Natural killer cell treated with Interleukin-12 subunit alpha and Interleukin-12 subunit beta and Interleukin-15 and Interleukin-18, amount 100 ng/mL, for 72 hours (primary cell): Measurements from ENCODE around the gene WDFY2. TPM values are rescaled to one million over a fixed set of nuclear protein-coding genes. Genes with fewer than 3 reads are reported as not detected.
"Not testable (repeated sequence)": the region's sequence is repeated elsewhere in the genome, so short reads cannot be mapped to it uniquely, and the experiment has no call there.

Experiments
- ATAC-seq, 2 donors: fragments of 150-1000 bp; cut with Tn5 transposase in 1 of 2; sonication (Bioruptor Pico), chemical (Tn5 transposase) in 1 of 2; 2 replicates each; pipeline ENCODE4 v1.10.0; 2021
- DNase-seq: peaks from one replicate; pipeline ENCODE4 v3.0.0; 2022; ENCODE audit warnings: low spot score
- H3K27ac Mint-ChIP-seq, 2 donors: 1 replicate in 1 of 2; 2 replicates in 1 of 2; pipeline ENCODE4 v1.8.0; 2022; ENCODE audit warnings: mixed read lengths in 2 of 2, mild to moderate bottlenecking in 1 of 2, moderate library complexity in 1 of 2
- H3K27me3 Mint-ChIP-seq, 2 donors: 1 replicate in 1 of 2; 2 replicates in 1 of 2; pipeline ENCODE4 v1.8.0; 2022; ENCODE audit warnings: mixed read lengths in 2 of 2
- H3K36me3 Mint-ChIP-seq: one replicate; pipeline ENCODE4 v1.8.0; 2022; ENCODE audit warnings: mixed read lengths
- H3K4me1 Mint-ChIP-seq, 2 donors: 1 replicate in 1 of 2; 2 replicates in 1 of 2; pipeline ENCODE4 v1.8.0; 2022; ENCODE audit warnings: low read depth in 2 of 2, mixed read lengths in 2 of 2, mild to moderate bottlenecking in 1 of 2
- H3K4me3 Mint-ChIP-seq: one replicate; pipeline ENCODE4 v1.8.0; 2022; ENCODE audit warnings: mixed read lengths
- H3K9me3 Mint-ChIP-seq: 2 replicates; pipeline ENCODE4 v1.8.0; 2022; ENCODE audit warnings: mixed read lengths
- total RNA-seq, 2 donors: library from RNA; stranded (reverse); gene quantifications; one replicate each; pipeline ENCODE4 v1.2.3, GENCODE V29; 2022

WDFY2 gene
- total RNA-seq = 10 to 100 TPM in 1 of 2 donors, 1 to 10 TPM in 1; 9.3 to 12.1 TPM

- Mint-ChIP-seq H3K4me1 (peaks cover 37 to 43% of the 10 kb centered on the region in 2 donors), H3K27me3 (no peaks in the 10 kb centered on the region), H3K9me3 (peaks cover 3% of the 10 kb centered on the region), H3K36me3 (peaks cover 5% of the 10 kb centered on the region), H3K4me3 (peak within 1 kb of the TSS; percentile 95), H3K27ac (peak within 1 kb of the TSS; percentile 89)
- DNase-seq = peak; percentile 100
- ATAC-seq = peak; percentile 92 to 93
These were observed at the start of gene WDFY2 for GRCh38 chr13:51583875-51584730. WDFY2 (plus strand) TSS chr13:51584462; CDS start chr13:51584688, 226 bp downstream.

GRCh38 chr13:51538591-51539179 is 45.6 kb upstream of the WDFY2 start:
- Mint-ChIP-seq H3K9me3 (no peaks in the 10 kb centered on the region), H3K4me1 (peaks cover 18 to 19% of the 10 kb centered on the region in 2 donors), H3K27ac (peak overlapping the region in 1 of 2 donors; percentile 57), H3K36me3 (no peaks in the 10 kb centered on the region), H3K4me3 (no peak overlapping the region), H3K27me3 (no peaks in the 10 kb centered on the region)
- ATAC-seq (no peak), DNase-seq (no peak)

GRCh38 chr13:51539887-51540286 is 44.4 kb upstream of the WDFY2 start:
- DNase-seq (no peak), ATAC-seq (no peak)
- H3K4me1 Mint-ChIP-seq = peaks cover 7 to 9% of the 10 kb centered on the region in 2 donors
- no peaks in the 10 kb centered on the region for H3K9me3 Mint-ChIP-seq
- H3K27ac Mint-ChIP-seq = peak overlapping the region in 1 of 2 donors; percentile 47
- no peaks in the 10 kb centered on the region for H3K36me3 Mint-ChIP-seq
- H3K27me3 Mint-ChIP-seq = no peaks in the 10 kb centered on the region
- H3K4me3 Mint-ChIP-seq = no peak overlapping the region

- H3K27me3 Mint-ChIP-seq = no peaks in the 10 kb centered on the region
- no peak overlapping the region for H3K27ac Mint-ChIP-seq
- no peak for DNase-seq
- H3K4me1 Mint-ChIP-seq = peaks cover 4 to 9% of the 10 kb centered on the region in 2 donors
- H3K4me3 Mint-ChIP-seq = no peak overlapping the region
- H3K36me3 Mint-ChIP-seq = no peaks in the 10 kb centered on the region
- no peaks in the 10 kb centered on the region for H3K9me3 Mint-ChIP-seq
- ATAC-seq = no peak
These were observed 43.2 kb upstream of the WDFY2 start for GRCh38 chr13:51541037-51541436.

GRCh38 chr13:51541809-51542258 is 42.4 kb upstream of the WDFY2 start:
- Mint-ChIP-seq H3K36me3 (no peaks in the 10 kb centered on the region), H3K27ac (no peak overlapping the region), H3K4me3 (no peak overlapping the region), H3K9me3 (no peaks in the 10 kb centered on the region), H3K27me3 (no peaks in the 10 kb centered on the region), H3K4me1 (peaks cover 4 to 9% of the 10 kb centered on the region in 2 donors)
- ATAC-seq = no peak
- DNase-seq = no peak

- Mint-ChIP-seq H3K27me3 (no peaks in the 10 kb centered on the region), H3K9me3 (no peaks in the 10 kb centered on the region), H3K36me3 (no peaks in the 10 kb centered on the region), H3K27ac (peak overlapping the region in 1 of 2 donors; percentile 21), H3K4me3 (no peak overlapping the region), H3K4me1 (peaks cover 4 to 9% of the 10 kb centered on the region in 2 donors)
- no peak for ATAC-seq
- DNase-seq = no peak
These were observed 41.7 kb upstream of the WDFY2 start for GRCh38 chr13:51542346-51543242.

- not testable (repeated sequence) for H3K36me3 Mint-ChIP-seq, DNase-seq, ATAC-seq, H3K27me3 Mint-ChIP-seq, H3K4me1 Mint-ChIP-seq, H3K9me3 Mint-ChIP-seq, H3K27ac Mint-ChIP-seq
- peak overlapping the region; percentile 10 for H3K4me3 Mint-ChIP-seq
These were observed 38.8 kb upstream of the WDFY2 start for GRCh38 chr13:51545446-51545845.

- DNase-seq (no peak), ATAC-seq (no peak)
- Mint-ChIP-seq H3K36me3 (no peaks in the 10 kb centered on the region), H3K27me3 (no peaks in the 10 kb centered on the region), H3K27ac (no peak overlapping the region), H3K9me3 (no peaks in the 10 kb centered on the region), H3K4me3 (no peak overlapping the region), H3K4me1 (peaks cover 3 to 14% of the 10 kb centered on the region in 2 donors)
These were observed 36.7 kb upstream of the WDFY2 start for GRCh38 chr13:51547425-51548176.

- Mint-ChIP-seq H3K4me3 (no peak overlapping the region), H3K27ac (no peak overlapping the region), H3K27me3 (no peaks in the 10 kb centered on the region), H3K36me3 (no peaks in the 10 kb centered on the region), H3K4me1 (peaks cover 3 to 15% of the 10 kb centered on the region in 2 donors), H3K9me3 (no peaks in the 10 kb centered on the region)
- DNase-seq (no peak), ATAC-seq (no peak)
These were observed 35.2 kb upstream of the WDFY2 start for GRCh38 chr13:51549050-51549449.

GRCh38 chr13:51549593-51549992 is 34.7 kb upstream of the WDFY2 start:
- ATAC-seq (no peak), DNase-seq (no peak)
- peaks cover 0 to under 1% of the 10 kb centered on the region in 2 donors for H3K27me3 Mint-ChIP-seq
- H3K36me3 Mint-ChIP-seq = no peaks in the 10 kb centered on the region
- no peaks in the 10 kb centered on the region for H3K9me3 Mint-ChIP-seq
- no peak overlapping the region for H3K27ac Mint-ChIP-seq
- peaks cover 3 to 15% of the 10 kb centered on the region in 2 donors for H3K4me1 Mint-ChIP-seq
- no peak overlapping the region for H3K4me3 Mint-ChIP-seq

GRCh38 chr13:51550151-51550550 is 34.1 kb upstream of the WDFY2 start:
- no peaks in the 10 kb centered on the region for H3K9me3 Mint-ChIP-seq
- no peak for DNase-seq
- H3K36me3 Mint-ChIP-seq = no peaks in the 10 kb centered on the region
- H3K27me3 Mint-ChIP-seq = peaks cover 0 to 2% of the 10 kb centered on the region in 2 donors
- H3K4me1 Mint-ChIP-seq = peaks cover 5 to 15% of the 10 kb centered on the region in 2 donors
- no peak overlapping the region for H3K27ac Mint-ChIP-seq
- no peak overlapping the region for H3K4me3 Mint-ChIP-seq
- ATAC-seq = no peak

- peaks cover 0 to 2% of the 10 kb centered on the region in 2 donors for H3K27me3 Mint-ChIP-seq
- ATAC-seq = no peak
- H3K27ac Mint-ChIP-seq = no peak overlapping the region
- H3K9me3 Mint-ChIP-seq = no peaks in the 10 kb centered on the region
- H3K4me3 Mint-ChIP-seq = no peak overlapping the region
- peaks cover 6 to 15% of the 10 kb centered on the region in 2 donors for H3K4me1 Mint-ChIP-seq
- no peaks in the 10 kb centered on the region for H3K36me3 Mint-ChIP-seq
- DNase-seq = no peak
These were observed 32.8 kb upstream of the WDFY2 start for GRCh38 chr13:51551416-51551815.

GRCh38 chr13:51552027-51552426 is 32.2 kb upstream of the WDFY2 start:
- peaks cover 6 to 15% of the 10 kb centered on the region in 2 donors for H3K4me1 Mint-ChIP-seq
- ATAC-seq = no peak
- peaks cover 0 to 2% of the 10 kb centered on the region in 2 donors for H3K27me3 Mint-ChIP-seq
- H3K36me3 Mint-ChIP-seq = no peaks in the 10 kb centered on the region
- no peaks in the 10 kb centered on the region for H3K9me3 Mint-ChIP-seq
- no peak overlapping the region for H3K27ac Mint-ChIP-seq
- no peak overlapping the region for H3K4me3 Mint-ChIP-seq
- DNase-seq = no peak
